AG04449 (cell line): ENCODE measurements around the gene NAB1.

Source experiments
- CTCF ChIA-PET: fragments of 350-600 bp; formaldehyde crosslinking; extraction: SDS; loops from one replicate; lab custom pipeline; 2021; ENCODE audit warnings: antibody characterized with exemption; lab: Yijun Ruan, JAX
- POLR2A ChIA-PET: fragments of 400-600, 350-600 bp; formaldehyde crosslinking; extraction: SDS; loops from one replicate; lab custom pipeline; 2020; ENCODE audit warnings: antibody characterized with exemption, inconsistent platforms; lab: Yijun Ruan, JAX
- DNase-seq: peaks from one replicate; pipeline ENCODE4 v3.0.0-alpha.2; 2010; ENCODE audit warnings: low read depth, low spot score
- H3K4me3 ChIP-seq: 2 replicates; pipeline ENCODE4 v1.5.1; 2011; ENCODE audit warnings: low read depth, mild to moderate bottlenecking, control low read depth, low read length
- TF ChIP-seq, protein P1 (sequence below): IDR thresholded peaks from one replicate; pipeline ENCODE4 v1.5.1; 2011; ENCODE audit warnings: mild to moderate bottlenecking, moderate library complexity, low read length, control low read depth, inconsistent platforms; ENCODE audit not compliant: insufficient read depth; ENCODE audit errors: missing control alignments

The NAB1 gene, protein sequence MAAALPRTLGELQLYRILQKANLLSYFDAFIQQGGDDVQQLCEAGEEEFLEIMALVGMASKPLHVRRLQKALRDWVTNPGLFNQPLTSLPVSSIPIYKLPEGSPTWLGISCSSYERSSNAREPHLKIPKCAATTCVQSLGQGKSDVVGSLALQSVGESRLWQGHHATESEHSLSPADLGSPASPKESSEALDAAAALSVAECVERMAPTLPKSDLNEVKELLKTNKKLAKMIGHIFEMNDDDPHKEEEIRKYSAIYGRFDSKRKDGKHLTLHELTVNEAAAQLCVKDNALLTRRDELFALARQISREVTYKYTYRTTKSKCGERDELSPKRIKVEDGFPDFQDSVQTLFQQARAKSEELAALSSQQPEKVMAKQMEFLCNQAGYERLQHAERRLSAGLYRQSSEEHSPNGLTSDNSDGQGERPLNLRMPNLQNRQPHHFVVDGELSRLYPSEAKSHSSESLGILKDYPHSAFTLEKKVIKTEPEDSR

DNA sequence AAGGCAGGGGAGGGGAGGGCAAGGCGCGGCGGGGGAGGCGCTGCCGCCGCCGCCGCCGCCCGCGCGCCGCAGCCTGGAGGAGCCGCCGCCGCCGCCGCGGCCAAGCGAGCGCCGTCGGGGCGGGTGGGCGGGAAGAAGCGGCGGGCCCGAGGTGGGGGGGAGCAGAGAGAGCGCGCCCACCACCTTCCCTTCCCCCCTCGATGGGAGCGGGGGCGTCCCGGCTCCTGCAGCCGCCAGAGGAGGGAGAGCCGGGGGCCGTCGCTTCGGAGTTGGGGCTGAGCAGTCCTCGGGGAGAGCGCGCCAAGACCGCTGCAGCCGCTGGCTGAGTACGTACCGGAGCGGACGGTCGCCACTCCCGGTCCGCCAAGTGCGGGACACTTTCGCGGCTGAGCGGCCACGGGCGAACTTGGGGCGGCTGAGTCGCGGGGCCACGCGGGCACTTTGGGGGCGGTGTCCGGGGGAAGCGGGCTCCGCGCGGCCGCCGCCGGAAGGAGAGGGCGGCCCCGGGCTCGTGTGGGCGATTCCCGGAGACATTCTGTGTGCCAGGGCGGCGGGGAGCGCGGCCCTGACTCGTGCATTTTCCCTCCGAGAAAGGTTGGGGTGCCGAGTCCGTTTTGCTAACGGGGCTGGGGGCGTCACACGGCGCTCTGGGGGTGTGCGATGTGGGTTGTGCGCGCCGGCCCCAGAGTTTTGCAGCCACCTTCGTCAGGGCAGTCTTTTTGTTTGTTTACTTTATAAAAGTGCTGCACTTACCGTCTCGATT, at the start of gene NAB1:
Gene NAB1, plus strand, starts transcription at position 49 of the 763 bp plus-strand sequence. CDS start 10,094 bp downstream, outside the sequence.
- peak within 1 kb of the TSS; percentile 83 for H3K4me3 ChIP-seq
- ChIA-PET CTCF (no interaction called here), POLR2A (interaction anchor here (0.9 kb wide), 1 partner anchor 11 kb away, joined by 3 read pairs; no protein-coding TSS in a partner anchor)
- TF ChIP-seq, protein P1, sequence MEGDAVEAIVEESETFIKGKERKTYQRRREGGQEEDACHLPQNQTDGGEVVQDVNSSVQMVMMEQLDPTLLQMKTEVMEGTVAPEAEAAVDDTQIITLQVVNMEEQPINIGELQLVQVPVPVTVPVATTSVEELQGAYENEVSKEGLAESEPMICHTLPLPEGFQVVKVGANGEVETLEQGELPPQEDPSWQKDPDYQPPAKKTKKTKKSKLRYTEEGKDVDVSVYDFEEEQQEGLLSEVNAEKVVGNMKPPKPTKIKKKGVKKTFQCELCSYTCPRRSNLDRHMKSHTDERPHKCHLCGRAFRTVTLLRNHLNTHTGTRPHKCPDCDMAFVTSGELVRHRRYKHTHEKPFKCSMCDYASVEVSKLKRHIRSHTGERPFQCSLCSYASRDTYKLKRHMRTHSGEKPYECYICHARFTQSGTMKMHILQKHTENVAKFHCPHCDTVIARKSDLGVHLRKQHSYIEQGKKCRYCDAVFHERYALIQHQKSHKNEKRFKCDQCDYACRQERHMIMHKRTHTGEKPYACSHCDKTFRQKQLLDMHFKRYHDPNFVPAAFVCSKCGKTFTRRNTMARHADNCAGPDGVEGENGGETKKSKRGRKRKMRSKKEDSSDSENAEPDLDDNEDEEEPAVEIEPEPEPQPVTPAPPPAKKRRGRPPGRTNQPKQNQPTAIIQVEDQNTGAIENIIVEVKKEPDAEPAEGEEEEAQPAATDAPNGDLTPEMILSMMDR, result no peak
- no peak for DNase-seq

DNA sequence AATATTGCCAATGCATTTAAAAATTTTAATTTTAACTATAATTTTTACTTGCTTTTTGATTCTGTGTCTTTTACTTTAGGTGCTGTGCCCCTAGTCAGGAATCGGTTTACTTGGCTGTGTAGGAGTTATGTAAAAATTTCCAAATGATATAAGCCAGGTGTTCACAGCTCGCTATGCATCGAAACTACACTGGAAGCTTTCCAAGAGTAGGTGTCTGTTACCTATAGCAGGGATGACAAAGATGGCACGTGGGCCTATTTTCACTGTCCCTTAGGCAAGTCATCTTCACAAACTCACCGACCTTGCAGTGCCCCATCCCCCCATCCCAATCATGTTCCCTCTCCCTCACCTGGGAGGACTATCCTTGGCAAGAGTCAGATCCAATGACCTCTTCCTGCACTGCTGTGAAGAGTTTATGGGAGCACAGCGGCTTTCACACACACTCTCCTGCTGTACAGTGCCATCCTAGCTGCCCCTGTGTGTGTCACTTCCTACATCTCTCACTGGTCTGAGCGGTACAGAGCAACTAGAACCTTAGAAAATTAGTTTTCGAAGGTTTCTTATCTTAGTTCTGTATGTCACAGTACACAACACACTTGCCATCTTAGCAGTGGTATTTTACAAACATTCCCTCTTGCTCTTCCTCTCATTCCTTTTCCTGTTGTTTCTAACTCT, 49.2 kb upstream of the NAB1 start:
- CTCF ChIA-PET, result no interaction called here
- H3K4me3 ChIP-seq, result no peak overlapping the region
- TF ChIP-seq, protein P1, result no peak
- POLR2A ChIA-PET, result no interaction called here
- no peak for DNase-seq

DNA sequence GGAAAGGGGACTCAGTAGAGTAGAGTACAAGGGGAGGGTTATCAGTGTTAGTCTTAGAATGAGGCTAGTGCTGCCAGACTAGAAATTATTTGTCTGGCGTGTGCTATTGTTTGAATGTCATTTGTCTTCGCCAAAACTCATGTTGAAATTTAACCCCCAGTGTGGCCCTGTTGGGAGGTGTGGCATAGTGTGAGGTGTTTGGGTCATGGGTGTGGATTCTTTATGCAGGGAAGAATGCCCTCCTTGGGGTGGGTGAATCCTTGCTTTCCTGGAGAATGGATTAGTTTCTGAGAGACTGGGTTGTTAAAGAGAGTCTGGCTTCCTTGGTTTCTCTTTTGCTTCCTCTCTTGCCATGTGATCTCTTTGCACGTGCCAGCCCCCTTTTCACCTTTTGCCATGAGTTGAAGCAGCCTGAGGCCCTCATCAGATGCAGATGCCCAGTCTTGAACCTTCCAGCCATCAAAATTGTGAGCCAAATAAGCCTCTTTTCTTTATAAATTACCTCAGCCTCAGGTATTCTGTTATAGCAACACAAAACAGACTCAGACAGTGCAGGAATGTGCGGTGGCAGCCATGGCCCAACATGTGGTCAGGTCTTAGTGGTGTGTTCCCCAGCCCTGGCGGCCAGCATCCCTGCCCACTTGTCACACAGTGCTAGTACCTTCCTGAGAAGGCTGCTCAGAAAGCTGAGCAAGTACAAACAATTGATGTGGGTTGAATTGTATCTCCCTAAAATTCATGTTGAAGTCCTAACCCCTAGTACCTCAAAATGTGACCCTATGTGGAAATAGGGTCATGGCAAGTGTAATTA, 48.4 kb upstream of the NAB1 start:
- ChIA-PET POLR2A (no interaction called here), CTCF (no interaction called here)
- TF ChIP-seq, protein P1, result no peak
- no peak overlapping the region for H3K4me3 ChIP-seq
- DNase-seq, result no peak

DNA sequence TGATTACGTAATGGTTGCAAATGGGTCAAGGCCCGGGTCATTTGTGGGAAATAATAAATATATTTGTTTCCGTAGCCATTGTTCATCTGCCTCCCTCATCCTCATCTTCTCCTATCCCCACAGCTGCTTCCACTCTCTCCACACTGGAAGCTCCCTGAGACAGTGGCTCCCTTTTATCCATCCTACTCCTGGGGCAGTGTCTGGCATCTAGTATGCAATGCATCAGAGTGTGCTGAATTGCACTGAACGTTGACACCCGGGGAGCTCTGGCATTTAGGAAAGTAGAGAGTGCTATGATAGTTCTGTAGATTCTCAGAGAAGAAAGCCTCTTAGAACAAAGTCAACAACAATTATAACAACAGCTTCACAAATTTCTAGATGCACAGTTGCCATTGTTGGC, 45.5 kb upstream of the NAB1 start:
- ChIA-PET POLR2A (no interaction called here), CTCF (interaction anchor here (1.0 kb wide), 1 partner anchor 10 kb away, joined by 3 read pairs; no protein-coding TSS in a partner anchor)
- DNase-seq, result no peak
- H3K4me3 ChIP-seq, result no peak overlapping the region
- TF ChIP-seq, protein P1, result no peak

DNA sequence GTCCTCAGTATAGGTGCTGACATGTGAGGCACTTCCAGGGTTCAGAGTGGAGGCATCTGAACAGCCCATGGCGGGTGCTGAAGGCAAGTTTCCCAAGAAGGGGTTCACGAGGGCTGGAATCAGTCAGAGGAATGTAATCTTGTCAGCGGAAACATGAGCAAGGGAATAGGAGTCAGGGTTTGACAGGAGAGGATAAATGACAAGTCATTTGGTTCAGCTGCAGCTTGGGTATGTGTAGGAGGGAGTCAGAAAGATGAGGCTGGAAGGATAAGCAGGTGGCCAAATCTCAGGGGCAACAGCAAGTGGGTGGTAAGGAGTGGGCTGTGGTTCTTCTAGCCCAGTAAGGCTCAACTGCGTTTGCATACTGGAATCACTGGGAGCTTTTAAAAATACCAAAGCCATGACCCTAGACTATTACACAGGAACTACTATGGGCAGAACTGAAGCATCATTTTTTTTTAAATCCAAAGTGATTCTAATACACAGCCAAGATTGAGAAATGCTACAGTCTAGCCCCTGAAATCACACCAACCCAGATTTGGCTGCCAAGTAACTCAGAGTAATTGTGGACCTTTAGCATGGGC, 41.8 kb upstream of the NAB1 start:
- TF ChIP-seq, protein P1, result no peak
- ChIA-PET POLR2A (no interaction called here), CTCF (interaction anchor here (0.6 to 1.0 kb wide), 2 partner anchors 18 to 807 kb away, joined by 3 read pairs; no protein-coding TSS in a partner anchor)
- DNase-seq, result peak; percentile 34
- no peak overlapping the region for H3K4me3 ChIP-seq
